CD14-positive monocyte (primary cell): ENCODE data around the gene SH3RF3. TPM values are rescaled to one million over a fixed set of nuclear protein-coding genes. Genes with fewer than 3 reads are reported as not detected.

Source experiments
- DNase-seq, 3 donors: peaks; one replicate each; pipeline ENCODE4 v3.0.0-alpha.2; 2011 to 2022
- H2AFZ ChIP-seq: 2 replicates; pipeline ENCODE4 v1.6.0; 2012; ENCODE audit warnings: mild to moderate bottlenecking, low read depth, low read length, inconsistent platforms; ENCODE audit not compliant: insufficient read depth, poor library complexity, severe bottlenecking
- H3K27ac ChIP-seq, 2 donors: 1 replicate in 1 of 2; 2 replicates in 1 of 2; pipeline ENCODE4 v1.5.1; 2012 to 2013; ENCODE audit warnings: low read length in 2 of 2, control low read depth in 1 of 2, inconsistent platforms in 1 of 2, low read depth in 1 of 2, mild to moderate bottlenecking in 1 of 2
- H3K27me3 ChIP-seq, 2 donors: one replicate each; pipeline versions ENCODE4 v1.6.0 to v1.6.1; 2011 to 2013; ENCODE audit warnings: low read length in 2 of 2; ENCODE audit not compliant: control insufficient read depth in 2 of 2, insufficient read depth in 2 of 2
- H3K36me3 ChIP-seq, 2 donors: replicated peaks in 1 of 2; 1 replicate in 1 of 2; 2 replicates in 1 of 2; pipeline versions ENCODE4 v1.5.1 to v1.6.1; 2012 to 2013; ENCODE audit warnings: low read length in 2 of 2, control low read depth in 1 of 2, inconsistent platforms in 1 of 2, mild to moderate bottlenecking in 1 of 2; ENCODE audit not compliant: insufficient read depth in 2 of 2, control insufficient read depth in 1 of 2
- H3K4me1 ChIP-seq, 2 donors: 1 replicate in 1 of 2; 2 replicates in 1 of 2; pipeline versions ENCODE4 v1.5.1 to v1.6.1; 2012 to 2013; ENCODE audit warnings: low read length in 2 of 2, control low read depth in 1 of 2, inconsistent platforms in 1 of 2, mild to moderate bottlenecking in 1 of 2, moderate library complexity in 1 of 2; ENCODE audit not compliant: insufficient read depth in 2 of 2, control insufficient read depth in 1 of 2
- H3K4me2 ChIP-seq: replicated peaks from 2 replicates; pipeline ENCODE3; 2012; ENCODE audit warnings: low read length, moderate library complexity, mild to moderate bottlenecking; ENCODE audit not compliant: poor library complexity, severe bottlenecking; ENCODE audit errors: extremely low read depth
- H3K4me3 ChIP-seq, 3 experiments: fragments of 200-600 bp in 1 of 3; sonication (generic) in 1 of 3; replicated peaks in 1 of 3; 1 replicate in 2 of 3; 2 replicates in 1 of 3; pipeline ENCODE4 v1.5.1; 2011 to 2013; ENCODE audit warnings: low read length in 3 of 3, mild to moderate bottlenecking in 3 of 3, control low read depth in 2 of 3, low read depth in 2 of 3, inconsistent platforms in 1 of 3, moderate library complexity in 1 of 3
- H3K79me2 ChIP-seq: 2 replicates; pipeline ENCODE4 v1.6.0; 2012; ENCODE audit warnings: mild to moderate bottlenecking, control low read depth, inconsistent platforms, low read length, moderate library complexity; ENCODE audit not compliant: insufficient read depth
- H3K9ac ChIP-seq: 2 replicates; pipeline ENCODE4 v1.6.0; 2017; ENCODE audit warnings: low read length, mild to moderate bottlenecking; ENCODE audit not compliant: insufficient read depth, poor library complexity, severe bottlenecking
- H3K9me3 ChIP-seq, 2 donors: replicated peaks in 1 of 2; 1 replicate in 1 of 2; 2 replicates in 1 of 2; pipeline versions ENCODE4 v1.5.1 to v1.6.1; 2012 to 2013; ENCODE audit warnings: low read length in 2 of 2, control low read depth in 1 of 2; ENCODE audit not compliant: control insufficient read depth in 1 of 2, insufficient read depth in 1 of 2
- H4K20me1 ChIP-seq: 2 replicates; pipeline ENCODE4 v1.6.0; 2012; ENCODE audit warnings: mild to moderate bottlenecking, low read length, control low read depth, moderate library complexity; ENCODE audit not compliant: insufficient read depth
- H3K27ac Mint-ChIP-seq, 7 donors: one replicate each; pipeline ENCODE4 v1.8.0; 2020; ENCODE audit warnings: mild to moderate bottlenecking in 7 of 7, mixed read lengths in 7 of 7, moderate library complexity in 6 of 7, inconsistent platforms in 2 of 7
- H3K27me3 Mint-ChIP-seq, 3 donors: one replicate each; pipeline ENCODE4 v1.8.0; 2021 to 2022; ENCODE audit warnings: low read depth in 3 of 3, mild to moderate bottlenecking in 3 of 3, mixed read lengths in 3 of 3, moderate library complexity in 3 of 3, inconsistent platforms in 1 of 3
- H3K36me3 Mint-ChIP-seq, 2 donors: one replicate each; pipeline ENCODE4 v1.8.0; 2020; ENCODE audit warnings: mixed read lengths in 2 of 2, inconsistent platforms in 1 of 2, mild to moderate bottlenecking in 1 of 2
- H3K4me1 Mint-ChIP-seq: one replicate; pipeline ENCODE4 v1.8.0; 2020; ENCODE audit warnings: mild to moderate bottlenecking, mixed read lengths
- H3K4me3 Mint-ChIP-seq, 2 donors: one replicate each; pipeline ENCODE4 v1.8.0; 2020; ENCODE audit warnings: mild to moderate bottlenecking in 2 of 2, mixed read lengths in 2 of 2, moderate library complexity in 1 of 2
- H3K9me3 Mint-ChIP-seq, 7 donors: one replicate each; pipeline ENCODE4 v1.8.0; 2020 to 2022; ENCODE audit warnings: mixed read lengths in 7 of 7, mild to moderate bottlenecking in 6 of 7, moderate library complexity in 6 of 7, inconsistent platforms in 2 of 7
- CTCF ChIP-seq: fragments of 200-600 bp; IDR thresholded peaks from one replicate; pipeline ENCODE4 v1.8.0; 2022; ENCODE audit warnings: antibody characterized with exemption, mild to moderate bottlenecking
- WGBS: methylation state at CpG from one replicate; pipeline ENCODE4 v1.1.5; 2013; ENCODE audit warnings: missing lambda C conversion rate; ENCODE audit not compliant: insufficient coverage; 5-methylcytosine and 5-hydroxymethylcytosine counted together
- intact Hi-C, 2 donors: fragments of 100-400 bp; cut with micrococcal nuclease; formaldehyde crosslinking; loops; one replicate each; pipeline versions ENCODE4 v1.15.0 to v1.15.1; 2023
- polyA plus RNA-seq, 3 donors: library from polyadenylated mRNA; depleted of rRNA in 1 of 3; unstranded in 2 of 3; stranded (reverse) in 1 of 3; fragments of 300-500 nt in 2 of 3; fragments of >200 nt in 1 of 3; fragmentation: Illumina TruSeq in 2 of 3; gene quantifications; 1 replicate in 2 of 3; 2 replicates in 1 of 3; pipeline ENCODE4 v1.2.3, GENCODE V29; 2012 to 2021

The SH3RF3 gene
- polyA plus RNA-seq, 3 donors: 0.25 to 0.75 (median 0.34) TPM

- no peak for DNase-seq
- Histone ChIP-seq H3K9ac (no peak overlapping the region), H3K79me2 (no peaks in the 10 kb centered on the region), H3K4me2 (no peak overlapping the region), H3K27me3 (peaks cover 0 to 7% of the 10 kb centered on the region in 2 donors), H4K20me1 (no peaks in the 10 kb centered on the region), H3K36me3 (no peaks in the 10 kb centered on the region), H2AFZ (no peak overlapping the region), H3K9me3 (no peaks in the 10 kb centered on the region), H3K4me1 (no peaks in the 10 kb centered on the region), H3K4me3 (no peak overlapping the region), H3K27ac (no peak overlapping the region)
- intact Hi-C loops: no loop called here
- H3K4me1 Mint-ChIP-seq: peaks cover 3% of the 10 kb centered on the region
- H3K27ac Mint-ChIP-seq: no peak overlapping the region
- TF ChIP-seq CTCF: no peak
- peaks cover 12 to 20% (median 14%) of the 10 kb centered on the region in 3 donors for H3K27me3 Mint-ChIP-seq
- H3K36me3 Mint-ChIP-seq: no peaks in the 10 kb centered on the region
- H3K4me3 Mint-ChIP-seq: no peak overlapping the region
- H3K9me3 Mint-ChIP-seq: peaks cover 0 to 2% (median 0%) of the 10 kb centered on the region in 7 donors
- 86% methylated on average over 14 of the region's 19 CpGs for WGBS
These were observed 357.9 kb downstream of the SH3RF3 start for GRCh38 chr2:109486711-109487535.

GRCh38 chr2:109487536-109487869, 358.5 kb downstream of the SH3RF3 start:
- peaks cover 0 to 2% (median 0%) of the 10 kb centered on the region in 7 donors for H3K9me3 Mint-ChIP-seq
- Histone ChIP-seq H3K9me3 (no peaks in the 10 kb centered on the region), H3K79me2 (no peaks in the 10 kb centered on the region), H3K4me2 (no peak overlapping the region), H3K36me3 (no peaks in the 10 kb centered on the region), H4K20me1 (no peaks in the 10 kb centered on the region), H3K27me3 (peaks cover 0 to 4% of the 10 kb centered on the region in 2 donors), H3K4me3 (no peak overlapping the region), H3K27ac (no peak overlapping the region), H3K4me1 (no peaks in the 10 kb centered on the region), H3K9ac (no peak overlapping the region), H2AFZ (no peak overlapping the region)
- no peak for DNase-seq
- intact Hi-C loops: no loop called here
- 96% methylated on average over 6 of the region's 7 CpGs for WGBS
- no peak for TF ChIP-seq CTCF
- H3K27ac Mint-ChIP-seq: no peak overlapping the region
- H3K27me3 Mint-ChIP-seq: peaks cover 9 to 17% (median 10%) of the 10 kb centered on the region in 3 donors
- H3K4me3 Mint-ChIP-seq: no peak overlapping the region
- H3K36me3 Mint-ChIP-seq: no peaks in the 10 kb centered on the region
- H3K4me1 Mint-ChIP-seq: peaks cover under 1% of the 10 kb centered on the region
